Neuron (in vitro differentiated cells): ENCODE results near the gene EI24.
A peak's percentile ranks its signal among the peaks of the same experiment; 100 is the strongest.
"Not testable (repeated sequence)": the region's sequence is repeated elsewhere in the genome, so short reads cannot be mapped to it uniquely, and the experiment has no call there.

Experiments
- H2AFZ ChIP-seq: one replicate; pipeline ENCODE4 v1.6.1; 2013; ENCODE audit warnings: low read depth, mild to moderate bottlenecking, inconsistent platforms, low read length, moderate library complexity
- H3K27me3 ChIP-seq: one replicate; pipeline ENCODE4 v1.6.1; 2013; ENCODE audit warnings: low read length; ENCODE audit not compliant: insufficient read depth
- H3K36me3 ChIP-seq: one replicate; pipeline ENCODE4 v1.6.1; 2013; ENCODE audit warnings: low read length; ENCODE audit not compliant: insufficient read depth
- H3K4me1 ChIP-seq: one replicate; pipeline ENCODE4 v1.6.1; 2013; ENCODE audit warnings: low read length; ENCODE audit not compliant: insufficient read depth
- H3K4me3 ChIP-seq: 2 replicates; pipeline ENCODE4 v1.5.1; 2013; ENCODE audit warnings: mild to moderate bottlenecking, low read length, moderate library complexity
- H3K9me3 ChIP-seq: one replicate; pipeline ENCODE4 v1.6.1; 2013; ENCODE audit warnings: low read length

Gene EI24

GRCh38 chr11:125568970-125569914, at the start of gene EI24:
Gene EI24 (plus strand): TSS chr11:125569477. CDS start chr11:125572528, 3,051 bp downstream.
- H3K27me3 ChIP-seq = no peaks in the 10 kb centered on the region

GRCh38 chr11:125519860-125520834, 49.1 kb upstream of the EI24 start:
- no peak overlapping the region for H3K4me3 ChIP-seq
- H3K9me3 ChIP-seq = peaks cover 6% of the 10 kb centered on the region
- H3K27me3 ChIP-seq = no peaks in the 10 kb centered on the region
- H2AFZ ChIP-seq = no peak overlapping the region
- peaks cover 19% of the 10 kb centered on the region for H3K4me1 ChIP-seq
- H3K36me3 ChIP-seq = no peaks in the 10 kb centered on the region

More at GRCh38 chr11:125568970-125569914, at the start of gene EI24:
- H3K36me3 ChIP-seq = peaks cover 16% of the 10 kb centered on the region
- H3K4me3 ChIP-seq = peak within 1 kb of the TSS; percentile 68
- H3K9me3 ChIP-seq = peaks cover 4% of the 10 kb centered on the region
- H3K4me1 ChIP-seq = peaks cover 10% of the 10 kb centered on the region
- peak within 1 kb of the TSS; percentile 18 for H2AFZ ChIP-seq

- Histone ChIP-seq H3K27me3 (peaks cover 2% of the 10 kb centered on the region), H3K4me3 (no peak overlapping the region), H3K36me3 (no peaks in the 10 kb centered on the region), H3K4me1 (no peaks in the 10 kb centered on the region), H3K9me3 (peaks cover 2% of the 10 kb centered on the region), H2AFZ (no peak overlapping the region)
Observed at GRCh38 chr11:125525303-125525702, 44.0 kb upstream of the EI24 start.

DNA sequence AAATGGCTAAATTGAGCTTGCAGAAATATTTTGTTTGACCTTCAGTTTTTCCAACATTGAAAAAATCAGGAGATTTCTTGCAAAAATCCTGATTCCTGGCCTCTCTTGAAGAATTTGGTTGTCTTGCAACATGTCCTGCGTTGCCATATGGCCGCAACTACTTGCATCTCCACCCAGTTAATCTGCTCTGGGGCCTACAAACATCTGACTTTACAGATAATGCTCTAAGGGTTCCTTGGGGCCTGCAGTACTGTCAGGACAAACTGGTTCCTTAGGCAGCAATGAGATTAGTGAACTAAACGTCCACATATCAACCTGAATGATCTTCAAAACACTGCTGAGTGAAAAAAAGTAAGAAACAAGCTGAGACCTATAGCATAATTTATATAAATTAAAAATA, 36.6 kb upstream of the EI24 start:
- no peaks in the 10 kb centered on the region for H3K4me1 ChIP-seq
- no peak overlapping the region for H3K4me3 ChIP-seq
- H3K36me3 ChIP-seq = no peaks in the 10 kb centered on the region
- H3K9me3 ChIP-seq = no peaks in the 10 kb centered on the region
- H2AFZ ChIP-seq = no peak overlapping the region
- H3K27me3 ChIP-seq = peaks cover 3% of the 10 kb centered on the region

DNA sequence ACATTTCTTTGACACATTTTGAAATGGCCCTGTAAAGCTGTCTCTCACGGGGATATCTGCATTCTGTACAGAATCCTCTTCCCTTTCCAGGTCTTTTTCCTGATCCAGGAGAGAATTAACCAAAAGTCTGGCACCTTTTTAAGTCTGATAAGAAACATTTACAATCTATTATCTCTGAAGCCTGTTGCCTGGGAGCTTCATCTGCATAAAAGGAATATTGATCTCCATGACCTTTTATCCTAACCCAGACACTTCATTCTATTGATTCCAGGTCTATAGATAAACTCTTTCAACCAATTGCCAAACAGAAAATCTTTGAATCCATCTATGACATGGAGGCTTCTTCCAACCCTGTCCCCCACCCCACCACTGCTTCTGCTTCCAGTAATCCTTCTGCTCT, 33.7 kb upstream of the EI24 start:
- no peaks in the 10 kb centered on the region for H3K36me3 ChIP-seq

DNA sequence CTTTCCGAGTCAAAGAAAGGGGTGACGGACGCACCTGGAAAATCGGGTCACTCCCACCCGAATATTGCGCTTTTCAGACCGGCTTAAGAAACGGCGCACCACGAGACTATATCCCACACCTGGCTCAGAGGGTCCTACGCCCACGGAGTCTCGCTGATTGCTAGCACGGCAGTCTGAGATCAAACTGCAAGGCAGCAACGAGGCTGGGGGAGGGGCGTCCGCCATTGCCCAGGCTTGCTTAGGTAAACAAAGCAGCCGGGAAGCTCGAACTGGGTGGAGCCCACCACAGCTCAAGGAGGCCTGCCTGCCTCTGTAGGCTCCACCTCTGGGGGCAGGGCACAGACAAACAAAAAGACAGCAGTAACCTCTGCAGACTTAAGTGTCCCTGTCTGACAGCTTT, 32.4 kb upstream of the EI24 start:
- H3K9me3 ChIP-seq, H3K4me1 ChIP-seq, H3K36me3 ChIP-seq, H3K27me3 ChIP-seq, H2AFZ ChIP-seq, H3K4me3 ChIP-seq: not testable (repeated sequence)

More for the DNA sequence above, 33.7 kb upstream of the EI24 start:
- Histone ChIP-seq H3K4me1 (no peaks in the 10 kb centered on the region), H2AFZ (no peak overlapping the region), H3K4me3 (no peak overlapping the region), H3K27me3 (peaks cover 3% of the 10 kb centered on the region), H3K9me3 (no peaks in the 10 kb centered on the region)

- Histone ChIP-seq H3K27me3 (no peaks in the 10 kb centered on the region), H3K4me3 (no peak overlapping the region), H3K4me1 (no peaks in the 10 kb centered on the region), H3K36me3 (no peaks in the 10 kb centered on the region), H3K9me3 (peaks cover 7% of the 10 kb centered on the region), H2AFZ (no peak overlapping the region)
Observed at GRCh38 chr11:125542709-125543108, 26.6 kb upstream of the EI24 start.

- H3K9me3 ChIP-seq = peaks cover 22% of the 10 kb centered on the region
Observed at GRCh38 chr11:125550780-125551179, 18.5 kb upstream of the EI24 start.

GRCh38 chr11:125551835-125552342, 17.4 kb upstream of the EI24 start:
- Histone ChIP-seq H3K4me3 (no peak overlapping the region), H3K27me3 (no peaks in the 10 kb centered on the region), H3K9me3 (peaks cover 24% of the 10 kb centered on the region), H2AFZ (no peak overlapping the region), H3K36me3 (no peaks in the 10 kb centered on the region), H3K4me1 (no peaks in the 10 kb centered on the region)

More at GRCh38 chr11:125550780-125551179, 18.5 kb upstream of the EI24 start:
- Histone ChIP-seq H3K27me3 (no peaks in the 10 kb centered on the region), H3K36me3 (no peaks in the 10 kb centered on the region), H2AFZ (no peak overlapping the region), H3K4me1 (no peaks in the 10 kb centered on the region), H3K4me3 (no peak overlapping the region)

DNA sequence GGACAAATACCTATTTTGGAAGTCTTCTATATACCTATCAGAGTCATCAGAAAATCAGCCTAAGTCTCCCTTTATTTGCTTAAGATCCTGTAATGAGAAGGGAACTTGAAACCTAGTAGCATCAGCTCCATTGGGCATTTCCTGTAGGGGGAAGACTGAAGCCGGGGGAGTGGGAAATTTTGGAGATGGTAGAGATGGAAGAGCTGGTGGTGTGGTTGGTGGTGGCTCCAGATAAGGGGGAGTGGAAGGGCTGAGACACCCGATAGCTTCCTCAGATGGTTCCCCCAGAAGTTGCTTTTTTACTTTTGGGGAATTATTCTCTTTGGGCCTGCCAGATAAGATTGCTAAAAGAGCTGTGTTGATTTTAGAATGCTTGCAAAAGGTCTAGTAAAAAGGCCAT, 16.4 kb upstream of the EI24 start:
- Histone ChIP-seq H3K9me3 (peaks cover 24% of the 10 kb centered on the region), H3K36me3 (no peaks in the 10 kb centered on the region), H2AFZ (no peak overlapping the region), H3K4me3 (no peak overlapping the region), H3K4me1 (no peaks in the 10 kb centered on the region), H3K27me3 (no peaks in the 10 kb centered on the region)

GRCh38 chr11:125553357-125553756, 15.9 kb upstream of the EI24 start:
- Histone ChIP-seq H3K9me3 (peaks cover 24% of the 10 kb centered on the region), H3K27me3 (no peaks in the 10 kb centered on the region), H3K36me3 (no peaks in the 10 kb centered on the region), H3K4me3 (no peak overlapping the region), H2AFZ (no peak overlapping the region), H3K4me1 (no peaks in the 10 kb centered on the region)

DNA sequence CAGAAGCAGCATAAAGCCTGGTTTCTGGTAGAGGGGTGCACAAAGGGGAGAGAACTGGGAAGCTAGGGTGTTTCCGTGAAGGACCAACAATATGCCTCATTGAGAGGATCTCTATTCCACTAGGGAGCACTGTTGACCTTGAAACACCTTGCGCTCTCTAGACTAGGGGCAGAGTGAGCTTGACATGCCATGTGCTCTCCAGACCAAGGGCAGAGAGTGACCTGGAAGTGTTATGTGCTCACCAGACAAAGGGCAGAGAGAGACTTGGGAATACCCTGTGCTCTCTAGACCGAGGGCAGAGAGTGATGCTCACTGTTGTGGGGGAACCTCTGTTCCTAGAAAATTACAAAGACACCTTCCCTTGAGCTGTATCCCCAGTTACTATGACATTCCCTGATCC, 15.2 kb upstream of the EI24 start:
- Histone ChIP-seq H3K27me3 (no peaks in the 10 kb centered on the region), H3K4me3 (no peak overlapping the region), H2AFZ (no peak overlapping the region), H3K9me3 (peaks cover 24% of the 10 kb centered on the region), H3K4me1 (no peaks in the 10 kb centered on the region), H3K36me3 (no peaks in the 10 kb centered on the region)

GRCh38 chr11:125559888-125560287, 9.4 kb upstream of the EI24 start:
- Histone ChIP-seq H3K9me3 (peaks cover 7% of the 10 kb centered on the region), H3K4me1 (no peaks in the 10 kb centered on the region), H2AFZ (no peak overlapping the region), H3K36me3 (no peaks in the 10 kb centered on the region), H3K27me3 (no peaks in the 10 kb centered on the region), H3K4me3 (no peak overlapping the region)
